ENCODE results near the gene BCAS4.

DNA sequence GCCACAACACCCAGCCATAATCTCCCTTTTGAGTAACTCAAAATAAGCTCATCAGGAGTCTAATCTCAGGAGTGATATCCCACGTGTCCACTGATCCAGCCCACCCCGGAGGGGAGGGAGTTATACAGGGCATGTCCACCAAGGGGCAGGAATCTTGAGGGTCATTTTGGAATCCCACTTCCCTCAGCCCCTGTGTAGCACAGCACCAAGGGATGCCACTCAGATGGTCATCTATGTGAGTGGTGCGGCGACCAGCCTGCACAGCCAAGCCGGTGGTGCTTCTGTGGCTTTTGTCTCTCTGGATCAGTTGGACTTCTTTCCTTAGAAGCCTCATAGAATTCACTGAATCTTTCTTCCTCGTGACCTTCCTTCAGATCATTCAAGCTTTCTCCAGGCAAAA lies 11.0 kb upstream of the BCAS4 start:
- no peak for TF ChIP-seq POLR2A (IDR thresholded peaks at IDR 0.05)
- TF ChIP-seq, protein P1, sequence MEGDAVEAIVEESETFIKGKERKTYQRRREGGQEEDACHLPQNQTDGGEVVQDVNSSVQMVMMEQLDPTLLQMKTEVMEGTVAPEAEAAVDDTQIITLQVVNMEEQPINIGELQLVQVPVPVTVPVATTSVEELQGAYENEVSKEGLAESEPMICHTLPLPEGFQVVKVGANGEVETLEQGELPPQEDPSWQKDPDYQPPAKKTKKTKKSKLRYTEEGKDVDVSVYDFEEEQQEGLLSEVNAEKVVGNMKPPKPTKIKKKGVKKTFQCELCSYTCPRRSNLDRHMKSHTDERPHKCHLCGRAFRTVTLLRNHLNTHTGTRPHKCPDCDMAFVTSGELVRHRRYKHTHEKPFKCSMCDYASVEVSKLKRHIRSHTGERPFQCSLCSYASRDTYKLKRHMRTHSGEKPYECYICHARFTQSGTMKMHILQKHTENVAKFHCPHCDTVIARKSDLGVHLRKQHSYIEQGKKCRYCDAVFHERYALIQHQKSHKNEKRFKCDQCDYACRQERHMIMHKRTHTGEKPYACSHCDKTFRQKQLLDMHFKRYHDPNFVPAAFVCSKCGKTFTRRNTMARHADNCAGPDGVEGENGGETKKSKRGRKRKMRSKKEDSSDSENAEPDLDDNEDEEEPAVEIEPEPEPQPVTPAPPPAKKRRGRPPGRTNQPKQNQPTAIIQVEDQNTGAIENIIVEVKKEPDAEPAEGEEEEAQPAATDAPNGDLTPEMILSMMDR (IDR thresholded peaks at IDR 0.05), result no peak

Measured in right lobe of liver (tissue), 4 donors.